ENCODE measurements around the gene PAX2.

DNA sequence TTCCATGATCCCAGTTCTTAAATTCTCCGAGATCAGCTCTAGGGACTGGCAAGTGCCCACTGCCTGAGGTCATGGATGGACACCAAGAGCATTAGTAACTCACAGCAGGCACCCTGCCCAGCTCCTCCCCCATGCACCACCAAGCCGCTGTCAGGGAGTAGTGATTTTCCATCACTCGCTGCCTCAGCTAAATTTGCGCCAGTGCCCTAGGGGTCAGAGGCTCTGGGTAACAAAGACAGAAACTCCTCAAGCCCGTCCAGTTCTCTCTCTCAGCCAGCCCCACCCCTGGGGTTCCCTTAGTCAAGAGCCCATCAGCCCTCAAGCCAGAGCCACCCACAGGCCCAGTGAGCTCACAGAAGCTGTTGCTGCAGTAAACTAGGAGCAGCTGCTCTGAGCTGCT is 30.0 kb downstream of the PAX2 start:
- TF ChIP-seq EZH2 (IDR thresholded peaks at IDR 0.05; ENCODE audit: insufficient read depth, poor library complexity, severe bottlenecking) (no peak), EZH2phosphoT487 (IDR thresholded peaks at IDR 0.05; ENCODE audit: insufficient read depth, low read depth) (no peak)
